ENCODE measurements around the gene FBXO17.
"Not testable (repeated sequence)": the region's sequence is repeated elsewhere in the genome, so short reads cannot be mapped to it uniquely, and the experiment has no call there.

FBXO17 gene

GRCh38 chr19:38993271-38993670, 17.7 kb upstream of the FBXO17 start:
- Histone ChIP-seq H3K4me3 (ENCODE audit: low read length) (no peak overlapping the region), H3K4me1 (ENCODE audit: control insufficient read depth, low read length) (no peaks in the 10 kb centered on the region), H3F3A (ENCODE audit: control insufficient read depth, insufficient read depth) (no peaks in the 10 kb centered on the region), H3K79me2 (ENCODE audit: control insufficient read depth, low read length) (no peaks in the 10 kb centered on the region), H4K20me1 (ENCODE audit: control insufficient read depth, insufficient read depth, low read depth, low read length) (no peaks in the 10 kb centered on the region), H3K27me3 (ENCODE audit: control insufficient read depth, low read length) (peaks cover 7% of the 10 kb centered on the region; the same call in 1 of the 2 replicates), H3K36me3 (ENCODE audit: control insufficient read depth, low read length) (no peaks in the 10 kb centered on the region), H3K27ac (ENCODE audit: low read depth, low read length) (no peak overlapping the region), H3K9me2 (replicated peaks; ENCODE audit: control insufficient read depth, low read length) (no peaks in the 10 kb centered on the region), H3K4me2 (ENCODE audit: low read length) (no peak overlapping the region), H3K9me3 (ENCODE audit: control insufficient read depth, insufficient read depth, low read length) (no peaks in the 10 kb centered on the region)
- no peak for TF ChIP-seq CTCF (IDR thresholded peaks at IDR 0.05; ENCODE audit: low read depth, low read length, poor library complexity, severe bottlenecking)
- no peak for TF ChIP-seq EZH2phosphoT487 (IDR thresholded peaks at IDR 0.05; ENCODE audit: borderline replicate concordance, low read length)

GRCh38 chr19:38990949-38991697, 15.6 kb upstream of the FBXO17 start:
- Histone ChIP-seq H3K4me1 (ENCODE audit: control insufficient read depth, low read length) (no peaks in the 10 kb centered on the region), H3K4me3 (ENCODE audit: low read length) (no peak overlapping the region), H3K27ac (ENCODE audit: low read depth, low read length) (no peak overlapping the region), H3K4me2 (ENCODE audit: low read length) (no peak overlapping the region), H3K9me3 (ENCODE audit: control insufficient read depth, insufficient read depth, low read length) (no peaks in the 10 kb centered on the region), H3K79me2 (ENCODE audit: control insufficient read depth, low read length) (no peaks in the 10 kb centered on the region), H3F3A (ENCODE audit: control insufficient read depth, insufficient read depth) (no peaks in the 10 kb centered on the region), H3K36me3 (ENCODE audit: control insufficient read depth, low read length) (no peaks in the 10 kb centered on the region), H3K9me2 (replicated peaks; ENCODE audit: control insufficient read depth, low read length) (no peaks in the 10 kb centered on the region), H3K27me3 (ENCODE audit: control insufficient read depth, low read length) (peaks cover 7% of the 10 kb centered on the region; the same call in 1 of the 2 replicates), H4K20me1 (ENCODE audit: control insufficient read depth, insufficient read depth, low read depth, low read length) (no peaks in the 10 kb centered on the region)
- TF ChIP-seq CTCF (IDR thresholded peaks at IDR 0.05; ENCODE audit: low read depth, low read length, poor library complexity, severe bottlenecking) (no peak), EZH2phosphoT487 (IDR thresholded peaks at IDR 0.05; ENCODE audit: borderline replicate concordance, low read length) (no peak)

GRCh38 chr19:38989614-38990013, 14.1 kb upstream of the FBXO17 start:
- not testable (repeated sequence) for H4K20me1 ChIP-seq (ENCODE audit: control insufficient read depth, insufficient read depth, low read depth, low read length); H3K4me1 ChIP-seq (ENCODE audit: control insufficient read depth, low read length); H3K36me3 ChIP-seq (ENCODE audit: control insufficient read depth, low read length); H3F3A ChIP-seq (ENCODE audit: control insufficient read depth, insufficient read depth); H3K27ac ChIP-seq (ENCODE audit: low read depth, low read length); H3K9me2 ChIP-seq (replicated peaks; ENCODE audit: control insufficient read depth, low read length); H3K9me3 ChIP-seq (ENCODE audit: control insufficient read depth, insufficient read depth, low read length); H3K79me2 ChIP-seq (ENCODE audit: control insufficient read depth, low read length); H3K27me3 ChIP-seq (ENCODE audit: control insufficient read depth, low read length); H3K4me3 ChIP-seq (ENCODE audit: low read length); H3K4me2 ChIP-seq (ENCODE audit: low read length)

GRCh38 chr19:38989066-38989605, 13.6 kb upstream of the FBXO17 start:
- Histone ChIP-seq H3K27me3 (ENCODE audit: control insufficient read depth, low read length) (peaks cover 7% of the 10 kb centered on the region; the same call in 1 of the 2 replicates), H3K4me2 (ENCODE audit: low read length) (no peak overlapping the region), H3K9me2 (replicated peaks; ENCODE audit: control insufficient read depth, low read length) (no peaks in the 10 kb centered on the region), H3K27ac (ENCODE audit: low read depth, low read length) (no peak overlapping the region), H3F3A (ENCODE audit: control insufficient read depth, insufficient read depth) (no peaks in the 10 kb centered on the region), H4K20me1 (ENCODE audit: control insufficient read depth, insufficient read depth, low read depth, low read length) (no peaks in the 10 kb centered on the region), H3K79me2 (ENCODE audit: control insufficient read depth, low read length) (no peaks in the 10 kb centered on the region), H3K36me3 (ENCODE audit: control insufficient read depth, low read length) (no peaks in the 10 kb centered on the region), H3K9me3 (ENCODE audit: control insufficient read depth, insufficient read depth, low read length) (no peaks in the 10 kb centered on the region), H3K4me1 (ENCODE audit: control insufficient read depth, low read length) (no peaks in the 10 kb centered on the region), H3K4me3 (ENCODE audit: low read length) (no peak overlapping the region)
- no peak for TF ChIP-seq EZH2phosphoT487 (IDR thresholded peaks at IDR 0.05; ENCODE audit: borderline replicate concordance, low read length)
- TF ChIP-seq CTCF (IDR thresholded peaks at IDR 0.05; ENCODE audit: low read depth, low read length, poor library complexity, severe bottlenecking) = no peak

DNA sequence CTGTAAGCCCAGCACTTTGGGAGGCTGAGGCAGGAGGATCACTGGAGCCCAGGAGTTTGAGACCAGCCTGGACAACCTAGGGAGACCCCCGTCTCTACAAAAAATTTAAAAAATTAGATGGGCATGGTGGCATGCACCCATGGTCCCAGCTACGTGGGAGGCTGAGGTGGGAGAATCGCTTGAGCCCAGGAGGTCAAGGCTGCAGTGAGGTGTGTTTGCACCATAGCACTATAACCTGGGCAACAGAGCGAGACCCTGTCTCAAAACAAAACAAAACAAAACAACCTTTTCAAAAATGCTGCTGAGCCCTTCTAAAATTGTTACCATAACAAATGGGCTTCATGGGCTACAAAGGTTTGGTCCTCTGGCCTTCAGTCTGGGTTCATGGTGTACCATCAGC, 13.1 kb upstream of the FBXO17 start:
- not testable (repeated sequence) for H3K79me2 ChIP-seq (ENCODE audit: control insufficient read depth, low read length); H3K9me3 ChIP-seq (ENCODE audit: control insufficient read depth, insufficient read depth, low read length); H3K27ac ChIP-seq (ENCODE audit: low read depth, low read length); H3K27me3 ChIP-seq (ENCODE audit: control insufficient read depth, low read length); H4K20me1 ChIP-seq (ENCODE audit: control insufficient read depth, insufficient read depth, low read depth, low read length); H3K4me1 ChIP-seq (ENCODE audit: control insufficient read depth, low read length); H3K9me2 ChIP-seq (replicated peaks; ENCODE audit: control insufficient read depth, low read length); H3K4me2 ChIP-seq (ENCODE audit: low read length); H3F3A ChIP-seq (ENCODE audit: control insufficient read depth, insufficient read depth); H3K36me3 ChIP-seq (ENCODE audit: control insufficient read depth, low read length); H3K4me3 ChIP-seq (ENCODE audit: low read length)
